CD4-positive, alpha-beta T cell (primary cell): ENCODE measurements around the gene C8G. TPM values are rescaled to one million over a fixed set of nuclear protein-coding genes. Genes with fewer than 3 reads are reported as not detected.
A peak's percentile ranks its signal among the peaks of the same experiment; 100 is the strongest.

ENCODE experiments used
- ATAC-seq: fragments of 200-7000 bp; cut with Tn5 transposase; one replicate; pipeline ENCODE4 v1.10.0; 2022; ENCODE audit warnings: mild to moderate bottlenecking; ENCODE audit not compliant: poor library complexity
- CTCF ChIA-PET: fragments of 350-600 bp; sonication (Branson Sonifier 250); formaldehyde crosslinking; loops from one replicate; lab custom pipeline; 2021; ENCODE audit warnings: antibody characterized with exemption, inconsistent platforms; lab: Charles Lee
- POLR2A ChIA-PET: fragments of 350-600 bp; sonication (Branson Sonifier 250); formaldehyde crosslinking; loops from one replicate; lab custom pipeline; 2021; ENCODE audit warnings: antibody characterized with exemption, inconsistent platforms; lab: Charles Lee
- DNase-seq, 14 experiments: peaks; one replicate each; pipeline ENCODE4 v3.0.0-alpha.2; 2013 to 2020; ENCODE audit warnings: mixed read lengths in 2 of 14
- H3K27ac ChIP-seq, 2 donors: one replicate each; pipeline versions ENCODE4 v1.5.1 to v1.7.0; 2013; ENCODE audit warnings: low read length in 2 of 2, low read depth in 1 of 2, mild to moderate bottlenecking in 1 of 2
- H3K27me3 ChIP-seq, 2 experiments: 1 replicate in 1 of 2; 2 replicates in 1 of 2; pipeline versions ENCODE4 v1.6.1 to v1.7.0; 2013; ENCODE audit warnings: low read length in 2 of 2, control low read depth in 1 of 2, mild to moderate bottlenecking in 1 of 2, moderate library complexity in 1 of 2; ENCODE audit not compliant: insufficient read depth in 2 of 2, control insufficient read depth in 1 of 2
- H3K36me3 ChIP-seq: one replicate; pipeline ENCODE4 v1.6.1; 2013; ENCODE audit warnings: low read length, control low read depth; ENCODE audit not compliant: insufficient read depth
- H3K4me1 ChIP-seq: one replicate; pipeline ENCODE4 v1.6.1; 2013; ENCODE audit warnings: low read length, control low read depth; ENCODE audit not compliant: insufficient read depth
- H3K4me3 ChIP-seq: one replicate; pipeline ENCODE4 v1.5.1; 2013; ENCODE audit warnings: mild to moderate bottlenecking, low read length, moderate library complexity
- H3K9me3 ChIP-seq, 2 experiments: 1 replicate in 1 of 2; 2 replicates in 1 of 2; pipeline versions ENCODE4 v1.6.1 to v1.7.0; 2013; ENCODE audit warnings: low read length in 2 of 2, mild to moderate bottlenecking in 2 of 2, control low read depth in 1 of 2, moderate library complexity in 1 of 2; ENCODE audit not compliant: control insufficient read depth in 1 of 2, insufficient read depth in 1 of 2
- H3K27ac Mint-ChIP-seq: one replicate; pipeline ENCODE4 v1.8.0; 2020; ENCODE audit warnings: mixed read lengths
- H3K27me3 Mint-ChIP-seq: one replicate; pipeline ENCODE4 v1.8.0; 2021; ENCODE audit warnings: mixed read lengths
- H3K36me3 Mint-ChIP-seq: one replicate; pipeline ENCODE4 v1.8.0; 2021; ENCODE audit warnings: low read depth, mixed read lengths
- H3K4me1 Mint-ChIP-seq: one replicate; pipeline ENCODE4 v1.8.0; 2021; ENCODE audit warnings: low read depth, mixed read lengths
- H3K4me3 Mint-ChIP-seq: one replicate; pipeline ENCODE4 v1.8.0; 2020; ENCODE audit warnings: mild to moderate bottlenecking, mixed read lengths
- H3K9me3 Mint-ChIP-seq: one replicate; pipeline ENCODE4 v1.8.0; 2020; ENCODE audit warnings: mixed read lengths
- CTCF ChIP-seq: fragments of 200-600 bp; IDR thresholded peaks from one replicate; pipeline ENCODE4 v1.8.0; 2022; ENCODE audit warnings: antibody characterized with exemption, mild to moderate bottlenecking
- intact Hi-C, 2 experiments: fragments of 100-400 bp; cut with DNase I in 1 of 2; cut with micrococcal nuclease in 1 of 2; formaldehyde crosslinking; loops; one replicate each; pipeline versions ENCODE4 v1.15.1 to v1.9.0; 2023 to 2025; cut with DNase I, micrococcal nuclease
- total RNA-seq, 174 experiments: library from RNA in 2 of 174; stranded (reverse) in 2 of 174; gene quantifications; one replicate each; pipeline ENCODE4 v1.2.3 and lab custom pipeline; 2021 to 2026

C8G gene
- total RNA-seq, 2 experiments from 2014 or later = not detected

- no peaks in the 10 kb centered on the region for H3K9me3 ChIP-seq
- peak overlapping the region; percentile 91 for H3K27ac Mint-ChIP-seq
- intact Hi-C loops = loop anchor here (2.0 to 10.0 kb wide), 2 partner anchors 16 to 98 kb away; partner anchors contain the start of genes TRAF2 (in 2 of the 2) and RABL6 (in 1 of the 2)
- H3K36me3 ChIP-seq = peaks cover 52% of the 10 kb centered on the region
- peaks cover 54% of the 10 kb centered on the region for H3K36me3 Mint-ChIP-seq
- peak overlapping the region; percentile 94 to 95 for H3K27ac ChIP-seq
- H3K4me3 Mint-ChIP-seq = no peak overlapping the region
- CTCF ChIA-PET = interaction anchor here (0.9 to 2.7 kb wide), 5 partner anchors 17 to 143 kb away, joined by 5 to 14 read pairs (median 6); partner anchors contain the start of genes AJM1, NPDC1 and TRAF2
- TF ChIP-seq CTCF = no peak
- peaks cover 35% of the 10 kb centered on the region for H3K4me1 Mint-ChIP-seq
- DNase-seq (peak in 3 of 14 experiments; percentile 35 to 68 (median 46)), ATAC-seq (no peak)
- POLR2A ChIA-PET = interaction anchor here (0.9 to 2.3 kb wide), 7 partner anchors 16 to 337 kb away, joined by 3 to 21 read pairs (median 5); partner anchors contain the start of genes AJM1, EDF1, RABL6 and TRAF2
- H3K4me3 ChIP-seq = peak overlapping the region; percentile 53
- H3K27me3 ChIP-seq = no peaks in the 10 kb centered on the region
- H3K4me1 ChIP-seq = peaks cover 44% of the 10 kb centered on the region
- H3K27me3 Mint-ChIP-seq = no peaks in the 10 kb centered on the region
- no peaks in the 10 kb centered on the region for H3K9me3 Mint-ChIP-seq
Observed at GRCh38 chr9:136903041-136903554, 41.9 kb upstream of the C8G start.

GRCh38 chr9:136906266-136906665 lies 38.8 kb upstream of the C8G start:
- Histone ChIP-seq H3K27me3 (no peaks in the 10 kb centered on the region), H3K27ac (no peak overlapping the region), H3K36me3 (peaks cover 46% of the 10 kb centered on the region), H3K4me3 (no peak overlapping the region), H3K9me3 (no peaks in the 10 kb centered on the region), H3K4me1 (peaks cover 38% of the 10 kb centered on the region)
- ChIA-PET POLR2A (no interaction called here), CTCF (no interaction called here)
- H3K27ac Mint-ChIP-seq = no peak overlapping the region
- DNase-seq = no peak
- no peak for ATAC-seq
- peaks cover 53% of the 10 kb centered on the region for H3K36me3 Mint-ChIP-seq
- TF ChIP-seq CTCF = no peak
- H3K27me3 Mint-ChIP-seq = no peaks in the 10 kb centered on the region
- peaks cover 30% of the 10 kb centered on the region for H3K4me1 Mint-ChIP-seq
- H3K9me3 Mint-ChIP-seq = no peaks in the 10 kb centered on the region
- intact Hi-C loops = loop anchor here in 1 of 2 experiments (10.0 kb wide), 1 partner anchor 101 kb away; the partner anchor contains the start of gene RABL6
- H3K4me3 Mint-ChIP-seq = no peak overlapping the region

- peak overlapping the region; percentile 20 for H3K27ac Mint-ChIP-seq
- CTCF ChIA-PET = no interaction called here
- ATAC-seq = no peak
Observed at GRCh38 chr9:136907011-136907914, 37.8 kb upstream of the C8G start.

More at GRCh38 chr9:136907011-136907914, 37.8 kb upstream of the C8G start:
- Histone ChIP-seq H3K27me3 (no peaks in the 10 kb centered on the region), H3K9me3 (no peaks in the 10 kb centered on the region), H3K36me3 (peaks cover 45% of the 10 kb centered on the region), H3K4me1 (peaks cover 28% of the 10 kb centered on the region), H3K4me3 (no peak overlapping the region), H3K27ac (no peak overlapping the region)
- peaks cover 20% of the 10 kb centered on the region for H3K4me1 Mint-ChIP-seq
- no peak overlapping the region for H3K4me3 Mint-ChIP-seq
- no peaks in the 10 kb centered on the region for H3K27me3 Mint-ChIP-seq
- intact Hi-C loops = loop anchor here in 1 of 2 experiments (10.0 kb wide), 1 partner anchor 102 kb away; the partner anchor contains the start of gene RABL6
- no peaks in the 10 kb centered on the region for H3K9me3 Mint-ChIP-seq
- no peak for DNase-seq
- POLR2A ChIA-PET = no interaction called here
- H3K36me3 Mint-ChIP-seq = peaks cover 46% of the 10 kb centered on the region
- TF ChIP-seq CTCF = no peak
